HG03378 (cell line): ENCODE data around the gene NOA1.

Experiments
- ATAC-seq: cut with Tn5 transposase; IDR thresholded peaks from one replicate; pipeline ENCODE4 v1.9.1; 2021; ENCODE audit warnings: mild to moderate bottlenecking, moderate library complexity; ENCODE audit not compliant: unreplicated experiment

Gene NOA1

GRCh38 chr4:56977321-56978012, at the start of gene NOA1:
Gene NOA1 (minus strand): TSS chr4:56977606. CDS start chr4:56977585, 21 bp downstream.
- ATAC-seq, result peak; percentile 90

- no peak for ATAC-seq
These were observed 45.7 kb upstream of the NOA1 start for GRCh38 chr4:57023104-57023503.

DNA sequence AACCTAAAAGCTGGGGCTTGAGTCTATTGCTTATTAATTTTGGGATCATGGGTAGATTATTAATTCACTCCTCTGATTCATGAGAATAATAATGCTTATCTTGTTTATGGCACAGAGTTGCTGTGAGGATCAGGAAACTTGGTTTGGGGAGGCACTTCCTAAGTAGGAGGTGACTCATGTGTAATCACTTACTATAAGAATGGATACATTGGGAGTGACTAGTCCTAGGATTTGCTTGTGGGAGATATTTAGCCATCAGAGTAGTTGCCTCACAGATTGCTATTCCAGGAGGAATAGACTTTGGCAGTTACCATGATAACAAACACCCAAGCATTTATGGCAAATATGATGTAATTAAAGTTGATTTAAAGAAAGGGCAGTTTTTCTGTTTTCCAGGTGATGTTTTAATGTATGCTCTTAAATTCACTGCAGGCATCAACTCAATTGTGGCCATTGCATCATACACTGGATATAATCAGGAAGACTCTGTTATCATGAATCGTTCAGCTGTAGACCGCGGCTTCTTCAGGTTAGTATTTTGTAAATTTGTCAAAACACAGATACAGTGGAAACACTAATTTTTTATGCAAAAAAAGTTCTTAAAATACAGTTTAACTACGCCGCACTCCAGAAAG, 43.2 kb upstream of the NOA1 start:
- no peak for ATAC-seq

- ATAC-seq, result no peak
These were observed 41.6 kb upstream of the NOA1 start for GRCh38 chr4:57018980-57019379.

DNA sequence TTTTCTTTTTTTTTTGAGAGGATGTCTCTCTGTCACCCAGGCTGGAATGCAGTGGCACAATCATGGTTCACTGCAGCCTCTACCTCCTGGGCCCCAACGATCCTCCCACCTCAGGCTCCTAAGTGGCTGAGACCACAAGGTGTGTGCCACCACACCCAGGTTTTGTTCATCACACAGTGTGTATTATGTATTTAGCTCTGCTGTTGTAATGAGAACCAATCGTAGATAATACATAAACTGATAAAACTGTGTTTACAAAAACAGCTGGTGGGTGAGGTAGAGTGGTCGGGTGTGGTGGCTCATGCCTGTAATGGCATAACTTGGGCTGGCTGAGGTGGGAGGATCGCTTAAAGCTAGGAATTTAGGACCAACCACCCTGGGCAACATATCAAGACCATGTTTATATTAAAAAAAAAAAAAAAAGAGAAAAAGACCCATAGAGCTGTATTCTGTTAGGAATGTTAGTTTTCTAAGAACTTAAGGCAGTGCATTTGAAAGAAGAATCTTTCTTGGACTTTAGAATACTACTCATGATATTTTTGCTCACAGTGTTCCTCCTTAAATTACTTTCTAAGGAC, 36.2 kb upstream of the NOA1 start:
- ATAC-seq, result no peak

DNA sequence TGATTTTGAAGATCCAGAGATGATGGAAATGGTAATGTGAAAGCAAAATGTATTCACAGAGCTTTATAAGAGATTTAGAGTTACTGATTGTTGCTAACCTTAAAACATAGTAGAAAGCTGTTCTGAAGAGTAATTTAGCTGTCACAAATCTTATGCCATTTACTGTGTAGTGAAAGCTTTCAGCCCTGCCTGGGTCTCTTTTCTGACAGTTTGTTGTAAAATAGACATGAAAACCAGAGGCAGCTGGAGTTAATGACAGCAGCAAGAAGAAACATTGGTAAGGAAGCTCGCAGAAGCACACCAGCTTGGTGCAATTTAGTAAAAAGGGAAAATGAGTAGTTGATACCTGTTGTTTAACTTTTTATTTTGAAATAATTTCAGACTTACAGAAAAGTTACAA, 22.3 kb upstream of the NOA1 start:
- no peak for ATAC-seq

DNA sequence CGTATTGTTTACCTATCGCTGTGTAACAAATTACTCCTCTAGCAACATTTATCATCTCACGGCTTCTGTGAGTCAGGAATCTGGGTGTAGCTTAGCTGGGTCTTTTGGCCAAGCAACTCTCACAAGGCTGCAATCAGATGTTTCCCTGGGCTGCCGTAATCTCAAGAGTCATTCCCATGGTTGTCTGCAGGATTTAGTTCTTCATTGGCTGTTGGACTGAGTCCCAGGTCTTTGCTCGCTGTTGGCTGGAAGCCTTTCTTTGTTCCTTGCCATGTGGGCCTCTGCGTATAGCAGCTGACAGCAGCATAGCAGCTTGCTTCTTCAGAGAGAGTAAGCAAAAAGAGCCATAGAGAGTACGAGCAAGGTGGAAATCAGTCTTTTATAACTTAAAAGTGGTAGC, 18.1 kb upstream of the NOA1 start:
- no peak for ATAC-seq

DNA sequence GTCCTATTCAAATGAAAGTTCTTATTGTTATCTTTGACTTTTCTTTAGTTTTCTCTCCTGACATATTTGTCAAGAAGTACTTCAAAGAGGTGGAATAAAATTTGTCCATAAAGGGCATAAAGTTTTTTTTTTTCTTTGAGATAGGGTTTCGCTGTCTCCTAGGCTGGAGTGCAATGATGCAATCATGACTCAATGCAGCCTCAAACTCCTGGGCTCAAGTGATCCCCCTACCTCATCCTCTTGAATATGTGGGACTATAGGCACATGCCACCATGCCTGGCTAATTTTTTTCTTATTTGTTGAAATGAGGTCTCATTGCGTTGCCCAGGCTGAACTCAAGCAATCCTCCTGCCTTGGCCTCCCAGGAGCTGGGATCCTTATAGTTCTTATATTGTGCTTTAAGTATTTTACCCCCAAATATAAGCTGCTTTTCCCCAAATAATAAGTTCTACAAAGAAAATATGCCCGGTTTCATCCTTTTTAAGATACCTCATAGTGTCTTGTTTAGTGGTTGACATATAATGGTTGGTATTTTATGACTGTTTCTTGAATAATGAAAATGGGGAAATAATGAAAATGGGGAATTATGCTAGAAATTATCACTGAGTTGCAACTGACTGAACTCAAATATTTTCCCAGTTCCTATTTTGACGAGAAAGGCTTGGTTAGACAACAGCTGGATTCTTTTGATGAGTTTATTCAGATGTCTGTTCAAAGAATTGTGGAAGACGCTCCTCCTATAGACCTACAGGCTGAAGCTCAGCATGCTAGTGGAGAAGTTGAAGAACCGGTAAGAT, 12.9 kb upstream of the NOA1 start:
- no peak for ATAC-seq

- ATAC-seq, result no peak
These were observed 9.5 kb upstream of the NOA1 start for GRCh38 chr4:56986952-56987351.

GRCh38 chr4:56986192-56986591, 8.8 kb upstream of the NOA1 start:
- no peak for ATAC-seq

DNA sequence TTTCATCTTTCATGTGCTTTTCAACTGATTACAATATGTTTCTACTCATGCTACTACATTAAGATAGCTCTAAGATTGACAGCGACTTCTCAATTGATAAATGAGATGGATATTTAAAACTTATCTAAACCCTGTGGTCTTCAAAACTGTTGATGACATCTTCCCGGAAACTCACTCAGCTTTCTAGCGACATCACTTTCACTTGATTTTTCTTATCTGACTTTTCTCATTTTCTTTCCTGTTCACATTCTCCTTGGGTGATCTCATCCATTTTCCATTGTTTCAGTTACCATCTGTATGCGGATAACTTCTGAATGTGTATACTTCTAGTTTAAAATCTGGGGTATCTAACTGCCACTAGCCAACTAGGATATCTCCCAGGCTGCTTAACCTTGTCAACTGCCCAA, 4.4 kb upstream of the NOA1 start:
- no peak for ATAC-seq

- no peak for ATAC-seq
These were observed 2.1 kb upstream of the NOA1 start for GRCh38 chr4:56979421-56980072.

DNA sequence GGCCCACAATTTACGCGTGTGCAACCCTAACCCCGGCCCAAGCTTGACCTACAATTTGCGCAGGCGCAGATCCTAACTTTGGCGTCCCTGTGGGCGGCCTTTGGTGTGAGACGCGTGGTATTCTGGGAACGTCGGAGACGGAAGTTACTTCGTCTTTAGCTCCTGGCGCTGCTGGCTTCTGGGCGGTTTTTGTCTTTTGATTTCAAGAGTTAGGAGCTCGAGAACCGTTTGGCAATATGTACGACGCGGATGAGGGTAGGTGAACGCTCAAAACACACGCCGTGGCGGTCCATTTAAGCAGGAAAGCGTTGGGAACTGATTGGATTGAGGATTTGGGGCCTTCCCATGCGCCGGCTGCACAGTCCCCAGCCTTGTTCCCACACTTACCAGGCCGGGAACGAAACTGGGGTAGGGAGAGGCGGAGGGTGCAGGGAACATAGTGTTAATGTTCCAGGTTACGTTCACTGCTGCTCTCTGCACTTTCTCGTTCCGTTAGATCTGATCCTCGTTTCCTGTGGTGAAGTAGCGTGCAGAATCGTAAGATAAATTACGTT, 1.4 kb upstream of the NOA1 start, which contains the start of gene POLR2B:
TSS of gene POLR2B (plus strand) at position 147 of the 554 bp plus-strand sequence. CDS start at position 237, 90 bp downstream.
- peak; percentile 55 for ATAC-seq

DNA sequence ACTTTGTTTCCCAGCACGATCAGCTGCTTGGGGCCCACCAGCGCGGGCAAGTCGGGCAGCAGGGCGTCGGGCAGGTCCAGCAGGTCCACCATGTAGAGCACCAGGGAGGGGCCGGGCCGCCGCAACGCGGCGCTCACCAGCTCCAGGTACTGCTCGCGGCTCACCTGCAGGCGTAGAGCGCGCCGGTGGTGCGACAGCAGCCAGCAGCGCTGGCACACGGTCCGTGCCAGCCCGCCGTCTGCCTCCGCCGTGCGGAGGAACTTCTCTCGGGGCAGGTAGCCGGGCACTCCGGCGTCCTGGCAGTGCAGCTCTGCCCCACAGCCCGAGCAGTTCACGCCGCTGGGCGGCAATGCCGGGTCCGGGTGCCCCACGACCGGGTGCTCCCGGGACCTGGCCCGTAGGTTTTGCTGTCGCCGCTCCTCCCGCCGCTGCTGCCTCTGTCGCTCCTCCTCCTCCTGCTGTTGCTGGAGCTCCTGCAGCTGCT, 527 bp downstream of the NOA1 start:
- ATAC-seq, result peak; percentile 13

DNA sequence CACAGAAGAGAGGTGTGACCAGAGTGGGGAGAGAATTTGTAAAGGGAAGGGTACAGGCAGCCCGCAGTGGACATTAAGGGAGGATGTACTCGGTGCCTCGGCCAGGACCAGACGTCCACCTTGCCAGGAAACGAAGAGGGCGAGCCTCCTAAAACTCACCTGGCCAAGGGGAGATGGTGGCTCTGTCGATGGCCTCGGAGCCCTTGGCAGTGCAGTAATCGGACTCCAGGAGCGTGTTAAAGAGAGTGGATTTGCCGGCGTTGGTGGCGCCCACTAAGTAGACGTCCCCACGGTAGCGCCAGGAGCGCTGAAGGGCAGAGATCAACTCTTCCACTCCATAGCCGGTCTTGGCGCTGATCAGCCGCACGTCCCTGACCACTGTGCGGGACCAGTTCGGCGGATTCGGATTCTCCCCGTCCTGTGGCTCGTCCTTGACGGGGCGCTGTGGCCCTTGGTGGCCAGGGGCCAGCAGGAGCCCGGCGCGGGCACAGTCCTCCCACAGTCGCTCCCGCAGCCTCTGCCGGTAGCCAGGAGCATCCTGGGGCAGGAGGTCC, 1.0 kb downstream of the NOA1 start:
- no peak for ATAC-seq

- ATAC-seq, result no peak
These were observed 4.1 kb downstream of the NOA1 start for GRCh38 chr4:56973336-56973735.

DNA sequence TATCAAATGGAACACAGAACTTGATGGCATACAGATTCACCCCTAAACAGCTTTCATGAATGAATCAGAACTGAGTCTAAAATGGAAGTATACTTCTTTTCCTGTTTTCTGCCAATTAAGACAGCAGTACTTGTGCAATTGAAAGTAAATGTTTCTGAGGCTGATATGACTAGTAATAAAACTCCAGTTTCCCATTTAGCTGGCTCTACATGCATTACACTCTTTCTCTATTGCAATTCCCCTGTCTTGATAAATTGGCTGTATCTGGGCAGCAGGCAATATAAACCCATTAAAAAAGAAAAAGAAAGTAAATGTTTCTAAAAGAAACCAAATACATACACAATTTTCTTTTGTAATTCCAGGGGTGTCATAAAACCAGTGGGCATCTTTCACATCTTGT, 4.6 kb downstream of the NOA1 start:
- no peak for ATAC-seq

DNA sequence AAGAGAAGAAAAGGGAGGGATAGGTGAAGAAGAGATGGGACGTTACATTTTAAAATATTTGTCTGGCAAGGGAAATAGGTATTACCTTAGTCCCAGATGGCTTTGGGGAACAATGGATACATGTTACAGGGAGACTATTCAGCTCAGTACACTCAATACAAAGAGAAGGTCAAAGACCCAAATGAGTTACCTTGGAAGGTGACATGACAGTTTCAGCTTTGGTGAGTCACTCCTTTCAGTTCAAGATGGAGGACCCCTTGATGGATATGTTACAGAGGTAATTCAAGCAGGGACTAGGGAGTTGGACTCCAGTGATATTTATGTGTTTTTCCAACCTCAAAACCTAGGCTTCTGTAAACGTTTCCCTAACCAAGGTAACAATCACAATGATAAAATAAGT, 5.0 kb downstream of the NOA1 start:
- ATAC-seq, result no peak

- ATAC-seq, result no peak
These were observed 6.0 kb downstream of the NOA1 start for GRCh38 chr4:56971383-56971782.

GRCh38 chr4:56961107-56961500, 16.3 kb downstream of the NOA1 start:
- ATAC-seq, result no peak
